Left lung (tissue), 10 donors: ENCODE data around the gene CLASRP. TPM values are rescaled to one million over a fixed set of nuclear protein-coding genes. Genes with fewer than 3 reads are reported as not detected.
A peak's percentile ranks its signal among the peaks of the same experiment; 100 is the strongest.

ENCODE experiments used
- ATAC-seq: fragments of 200-7000 bp; cut with Tn5 transposase; one replicate; pipeline ENCODE4 v1.9.1; 2020; ENCODE audit warnings: moderate library complexity
- DNase-seq, 4 donors: peaks; one replicate each; pipeline ENCODE4 v3.0.0-alpha.2; 2013 to 2020
- H3K27ac ChIP-seq, 2 donors: fragments of 200-600 bp; sonication (generic) in 1 of 2; one replicate each; pipeline versions ENCODE4 v1.5.0 to v1.8.0; 2020 to 2021
- H3K27me3 ChIP-seq, 2 donors: fragments of 200-600 bp; sonication (generic) in 1 of 2; one replicate each; pipeline versions ENCODE4 v1.5.0 to v1.8.0; 2020 to 2021
- H3K36me3 ChIP-seq, 2 donors: fragments of 200-600 bp; sonication (generic) in 1 of 2; one replicate each; pipeline versions ENCODE4 v1.5.0 to v1.8.0; 2020 to 2021
- H3K4me1 ChIP-seq, 2 donors: fragments of 200-600 bp; one replicate each; pipeline ENCODE4 v1.8.0; 2021
- H3K4me3 ChIP-seq, 2 donors: fragments of 200-600 bp; sonication (generic) in 1 of 2; one replicate each; pipeline versions ENCODE4 v1.5.0 to v1.8.0; 2020 to 2021; ENCODE audit warnings: mild to moderate bottlenecking in 1 of 2
- H3K9me3 ChIP-seq, 2 donors: fragments of 200-600 bp; sonication (generic) in 1 of 2; one replicate each; pipeline versions ENCODE4 v1.5.0 to v1.8.0; 2020 to 2021
- intact Hi-C, 2 donors: fragments of 100-400 bp; cut with DNase I; formaldehyde crosslinking; loops; one replicate each; pipeline versions ENCODE4 v1.11.2 to v1.14.2; 2022
- polyA plus RNA-seq, 6 donors: library from polyadenylated mRNA; unstranded; fragments of 120-200 nt; gene quantifications; one replicate each; pipeline ENCODE4 v1.2.1, GENCODE V29; 2013; ENCODE audit not compliant: insufficient read length in 6 of 6
- total RNA-seq, 2 donors: library from RNA; stranded (reverse); fragmentation: NEBNext Ultra II Directional; extraction: Animal tissue kit (Norgen Biotek cat#: 25700); gene quantifications; one replicate each; pipeline ENCODE4 v1.2.1, GENCODE V29; 2021
- TF ChIP-seq, protein P1 (sequence below), 2 donors: fragments of 200-600 bp; sonication (generic) in 1 of 2; IDR thresholded peaks; one replicate each; pipeline versions ENCODE4 v1.5.0 to v1.8.0; 2021; ENCODE audit warnings: antibody characterized with exemption in 2 of 2
- donor health status: DM: no; HTN: yes; CAD: no.
- donor health status: DM: no; HTN: no; CAD: no.

The CLASRP gene
- total and polyA plus RNA-seq, 8 donors = 62.9 to 95.3 (median 81.7) TPM

DNA sequence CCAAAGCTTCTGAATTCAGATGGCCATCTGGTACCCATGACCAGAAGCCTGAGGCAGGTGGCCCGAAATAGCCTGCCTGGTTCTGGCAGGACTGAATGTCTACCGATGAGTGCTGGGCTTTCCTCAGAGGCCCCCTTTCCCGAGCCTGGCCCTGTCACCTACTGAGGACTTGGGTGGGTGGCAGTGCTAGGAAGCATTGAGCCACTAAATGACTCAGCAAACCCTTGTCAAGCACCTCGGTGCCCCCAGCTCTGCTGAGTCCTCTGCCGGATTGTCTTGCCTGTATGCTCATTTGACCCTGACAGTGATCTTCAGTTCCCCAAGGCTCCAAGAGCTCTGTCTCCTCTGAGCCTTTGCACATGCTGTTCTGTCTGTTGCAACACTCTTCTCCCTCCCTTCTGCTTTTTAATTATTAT is 72.0 kb downstream of the CLASRP start:
- Histone ChIP-seq H3K36me3 (no peaks in the 10 kb centered on the region), H3K27me3 (no peaks in the 10 kb centered on the region), H3K4me3 (no peak overlapping the region), H3K27ac (no peak overlapping the region), H3K9me3 (no peaks in the 10 kb centered on the region), H3K4me1 (peaks cover 5 to 47% of the 10 kb centered on the region in 2 donors)
- TF ChIP-seq, protein P1, sequence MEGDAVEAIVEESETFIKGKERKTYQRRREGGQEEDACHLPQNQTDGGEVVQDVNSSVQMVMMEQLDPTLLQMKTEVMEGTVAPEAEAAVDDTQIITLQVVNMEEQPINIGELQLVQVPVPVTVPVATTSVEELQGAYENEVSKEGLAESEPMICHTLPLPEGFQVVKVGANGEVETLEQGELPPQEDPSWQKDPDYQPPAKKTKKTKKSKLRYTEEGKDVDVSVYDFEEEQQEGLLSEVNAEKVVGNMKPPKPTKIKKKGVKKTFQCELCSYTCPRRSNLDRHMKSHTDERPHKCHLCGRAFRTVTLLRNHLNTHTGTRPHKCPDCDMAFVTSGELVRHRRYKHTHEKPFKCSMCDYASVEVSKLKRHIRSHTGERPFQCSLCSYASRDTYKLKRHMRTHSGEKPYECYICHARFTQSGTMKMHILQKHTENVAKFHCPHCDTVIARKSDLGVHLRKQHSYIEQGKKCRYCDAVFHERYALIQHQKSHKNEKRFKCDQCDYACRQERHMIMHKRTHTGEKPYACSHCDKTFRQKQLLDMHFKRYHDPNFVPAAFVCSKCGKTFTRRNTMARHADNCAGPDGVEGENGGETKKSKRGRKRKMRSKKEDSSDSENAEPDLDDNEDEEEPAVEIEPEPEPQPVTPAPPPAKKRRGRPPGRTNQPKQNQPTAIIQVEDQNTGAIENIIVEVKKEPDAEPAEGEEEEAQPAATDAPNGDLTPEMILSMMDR (IDR thresholded peaks at IDR 0.05) = no peak
- ATAC-seq (no peak), DNase-seq (no peak)
- intact Hi-C loops = no loop called here

DNA sequence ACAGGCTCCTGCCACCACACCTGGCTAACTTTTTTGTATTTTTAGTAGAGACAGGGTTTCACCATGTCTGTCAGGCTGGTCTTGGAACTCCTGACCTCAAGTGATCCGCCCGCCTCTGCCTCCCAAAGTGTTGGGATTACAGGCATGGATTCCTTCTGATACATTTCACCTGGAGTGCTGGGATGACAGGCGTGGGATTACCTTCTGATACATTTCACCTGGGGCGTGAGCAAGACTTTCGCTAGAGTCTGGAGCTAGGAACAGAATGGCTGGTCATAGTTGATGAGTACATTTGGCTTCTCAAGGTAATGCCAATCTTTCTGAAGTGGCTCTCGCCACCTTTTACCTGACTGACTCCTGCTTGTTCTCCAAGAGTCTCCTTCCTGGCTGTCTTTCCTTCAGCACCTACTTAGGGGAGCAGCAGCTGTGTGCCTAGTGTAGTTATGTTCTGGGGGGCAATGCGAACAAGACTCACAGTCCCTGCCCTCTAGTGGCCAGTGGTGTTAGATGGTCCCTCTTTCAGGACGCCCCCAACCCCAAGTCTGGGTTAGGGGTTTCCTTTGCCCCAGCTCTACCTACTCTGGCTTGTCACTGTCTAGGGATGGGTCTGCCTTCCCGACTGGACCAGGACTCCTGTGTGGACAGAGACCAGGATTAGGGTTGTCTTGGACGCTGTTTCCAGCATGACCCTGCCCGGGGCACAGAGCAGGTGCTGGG is 73.4 kb downstream of the CLASRP start:
- ATAC-seq = peak; percentile 22
- intact Hi-C loops = no loop called here
- no peak for DNase-seq
- peaks cover 9 to 61% of the 10 kb centered on the region in 2 donors for H3K4me1 ChIP-seq
- H3K27me3 ChIP-seq = no peaks in the 10 kb centered on the region
- no peak overlapping the region for H3K27ac ChIP-seq
- no peak overlapping the region for H3K4me3 ChIP-seq
- H3K36me3 ChIP-seq = no peaks in the 10 kb centered on the region
- TF ChIP-seq, protein P1 (IDR thresholded peaks at IDR 0.05) = no peak
- H3K9me3 ChIP-seq = no peaks in the 10 kb centered on the region

DNA sequence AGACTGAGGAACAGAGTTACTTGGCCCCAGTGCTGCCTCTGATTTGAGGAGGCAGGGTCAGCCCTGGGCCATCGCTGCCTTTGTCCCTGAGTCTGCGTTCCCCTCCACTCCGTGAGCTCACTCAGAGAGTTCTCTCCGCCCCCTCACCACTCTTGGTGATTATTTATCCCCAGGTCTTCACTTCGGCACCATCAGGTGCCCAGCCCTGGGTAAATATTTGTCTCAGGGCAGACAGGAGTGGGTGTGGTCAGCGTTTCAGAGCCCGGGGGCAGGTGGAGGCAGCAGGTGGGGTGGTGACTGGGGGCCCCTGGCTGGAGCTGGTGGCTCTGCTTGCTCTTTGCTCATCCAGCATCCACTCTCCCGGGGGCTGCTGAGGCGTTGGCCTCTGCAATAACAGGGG is 74.8 kb downstream of the CLASRP start:
- Histone ChIP-seq H3K4me1 (peaks cover 12 to 74% of the 10 kb centered on the region in 2 donors), H3K36me3 (no peaks in the 10 kb centered on the region), H3K4me3 (no peak overlapping the region), H3K27ac (no peak overlapping the region), H3K9me3 (no peaks in the 10 kb centered on the region), H3K27me3 (no peaks in the 10 kb centered on the region)
- ATAC-seq (peak; percentile 86), DNase-seq (peak in 1 of 4 donors; percentile 51)
- TF ChIP-seq, protein P1 (IDR thresholded peaks at IDR 0.05) = no peak
- intact Hi-C loops = no loop called here

DNA sequence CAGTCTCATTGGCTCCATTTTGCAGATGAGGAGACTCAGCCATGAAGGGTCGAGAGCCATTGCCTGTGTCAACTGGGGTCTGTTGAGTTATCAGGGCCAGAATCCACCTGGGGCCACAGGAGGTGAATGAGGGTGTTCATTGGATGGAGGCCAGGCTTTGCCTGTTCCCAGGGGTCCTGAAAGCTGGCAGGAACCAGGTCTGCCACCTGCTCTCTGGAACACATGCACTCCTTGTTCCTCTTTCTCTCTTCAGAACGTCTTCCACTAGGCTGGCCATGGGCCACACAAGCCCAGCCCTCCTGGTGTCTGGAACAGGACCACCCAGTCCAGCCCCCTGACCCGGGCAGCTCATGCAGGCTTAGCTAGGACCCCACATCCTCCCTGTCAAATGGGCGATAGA is 75.3 kb downstream of the CLASRP start:
- no peak overlapping the region for H3K27ac ChIP-seq
- ATAC-seq = no peak
- intact Hi-C loops = no loop called here
- no peaks in the 10 kb centered on the region for H3K36me3 ChIP-seq
- no peak overlapping the region for H3K4me3 ChIP-seq
- no peaks in the 10 kb centered on the region for H3K9me3 ChIP-seq
- peaks cover 12 to 79% of the 10 kb centered on the region in 2 donors for H3K4me1 ChIP-seq
- no peaks in the 10 kb centered on the region for H3K27me3 ChIP-seq
- no peak for DNase-seq
- TF ChIP-seq, protein P1 (IDR thresholded peaks at IDR 0.05) = no peak

DNA sequence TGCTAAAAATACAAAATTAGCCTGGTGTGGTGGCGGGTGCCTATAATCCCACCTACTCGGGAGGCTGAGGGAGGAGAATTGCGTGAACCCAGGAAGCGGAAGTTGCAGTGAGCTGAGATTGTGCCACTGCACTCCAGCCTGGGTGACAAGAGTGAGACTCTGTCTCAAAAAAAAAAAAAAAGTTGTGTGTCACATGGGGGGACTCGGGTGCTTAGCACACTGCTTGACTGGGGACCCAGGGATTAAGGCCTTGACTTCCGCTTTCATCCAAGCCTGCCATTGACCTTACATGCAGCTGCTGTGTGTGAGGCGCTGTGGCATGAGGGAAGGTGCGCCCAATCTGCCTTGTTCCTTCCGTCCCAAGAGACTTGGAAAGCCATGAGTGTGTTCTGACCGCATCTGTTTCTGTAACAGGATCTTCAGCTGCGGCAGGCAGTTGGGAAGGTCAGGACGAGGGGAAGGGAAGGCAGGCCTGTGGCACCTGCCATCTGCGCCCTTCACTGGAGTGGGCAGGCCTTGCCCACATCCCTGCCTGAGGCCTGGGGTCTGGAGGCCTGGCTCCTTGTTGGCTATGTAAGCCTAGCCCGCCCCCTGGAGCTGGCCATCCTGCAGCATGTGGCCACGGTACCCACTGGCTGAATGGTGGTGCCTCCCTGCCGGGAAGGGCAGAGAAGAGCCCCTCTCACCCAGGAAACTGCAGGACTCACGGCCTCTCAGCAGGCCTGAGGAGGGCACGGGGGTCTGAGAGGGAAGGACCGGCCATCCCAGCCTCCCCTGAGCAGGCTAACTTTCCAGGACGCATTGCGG is 77.2 kb downstream of the CLASRP start:
- intact Hi-C loops = no loop called here
- TF ChIP-seq, protein P1 (IDR thresholded peaks at IDR 0.05) = no peak
- Histone ChIP-seq H3K27me3 (no peaks in the 10 kb centered on the region), H3K4me1 (peaks cover 12 to 79% of the 10 kb centered on the region in 2 donors), H3K36me3 (peaks cover 0 to 3% of the 10 kb centered on the region in 2 donors), H3K9me3 (no peaks in the 10 kb centered on the region), H3K27ac (peak overlapping the region in 1 of 2 donors; percentile 59), H3K4me3 (no peak overlapping the region)
- DNase-seq (no peak), ATAC-seq (no peak)
